Hematopoietic multipotent progenitor cell treated with erythropoietin and hydrocortisone succinate and interleukin-3 and kit ligand, for 4 days (in vitro differentiated cells): ENCODE results near the gene CTSE.
"Not testable (repeated sequence)": the region's sequence is repeated elsewhere in the genome, so short reads cannot be mapped to it uniquely, and the experiment has no call there.

ENCODE experiments used
- DNase-seq: peaks from one replicate; pipeline ENCODE4 v3.0.0-alpha.2; 2015

CTSE gene

GRCh38 chr1:206023695-206024094 lies at the start of gene CTSE:
TSS of gene CTSE (minus strand) at chr1:206023895. CDS start at chr1:206023791, 104 bp downstream.
- DNase-seq: no peak

DNA sequence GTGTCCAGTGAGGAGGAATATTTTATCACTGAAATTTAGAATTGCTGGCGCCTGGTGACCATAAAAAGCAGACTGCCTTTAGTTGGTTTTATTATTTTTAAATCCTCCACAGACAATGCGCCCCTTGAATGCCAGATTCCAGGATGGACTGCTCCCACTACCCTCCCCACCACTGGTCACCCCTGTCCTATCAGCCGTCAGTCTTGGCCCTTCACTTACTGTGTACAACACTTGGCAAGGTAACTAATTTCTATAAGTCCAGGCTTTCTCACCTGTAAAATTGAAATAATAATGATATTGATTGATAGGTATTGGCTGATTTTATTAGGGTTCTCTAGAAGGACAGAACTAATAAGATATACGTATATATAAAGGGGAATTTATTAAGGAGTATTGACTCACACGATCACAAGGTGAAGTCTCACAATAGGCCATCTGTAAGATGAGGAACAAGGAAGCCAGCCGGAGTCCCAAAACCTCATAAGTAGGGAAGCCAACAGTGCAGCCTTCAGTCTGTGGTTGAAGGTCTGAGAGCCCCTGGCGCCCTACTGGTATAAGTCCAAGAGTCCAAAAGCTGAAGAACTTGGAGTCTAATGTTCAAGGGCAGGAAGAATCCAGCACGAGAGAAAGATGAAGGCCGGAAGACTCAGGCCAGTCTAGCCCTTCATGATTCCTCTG lies 47.1 kb upstream of the CTSE start:
- no peak for DNase-seq

DNA sequence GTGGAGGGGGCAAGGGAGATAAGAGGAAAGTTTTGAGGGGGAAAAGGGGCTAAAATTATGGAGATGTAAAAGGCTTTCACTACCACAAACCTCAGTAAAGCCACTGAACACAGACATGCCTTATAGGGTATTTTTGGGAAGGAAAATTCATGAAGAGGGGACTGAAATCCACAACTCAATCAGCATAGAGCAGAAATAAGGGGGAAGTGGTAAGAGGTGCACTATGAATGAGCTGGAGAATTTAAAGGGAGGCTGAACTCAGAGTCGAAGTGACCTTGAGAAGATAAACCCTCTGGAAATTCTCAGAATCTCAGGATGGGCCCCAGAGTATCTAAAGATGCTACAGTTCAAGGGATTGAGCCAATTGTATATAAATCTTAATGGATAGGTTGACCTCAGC lies 44.6 kb upstream of the CTSE start:
- no peak for DNase-seq

- peak; percentile 70 for DNase-seq
Observed at GRCh38 chr1:206067486-206068227, 44.0 kb upstream of the CTSE start.

- DNase-seq: peak; percentile 90
Observed at GRCh38 chr1:206066479-206067171, 42.9 kb upstream of the CTSE start.

- peak; percentile 85 for DNase-seq
Observed at GRCh38 chr1:206065547-206066145, 42.0 kb upstream of the CTSE start.

DNA sequence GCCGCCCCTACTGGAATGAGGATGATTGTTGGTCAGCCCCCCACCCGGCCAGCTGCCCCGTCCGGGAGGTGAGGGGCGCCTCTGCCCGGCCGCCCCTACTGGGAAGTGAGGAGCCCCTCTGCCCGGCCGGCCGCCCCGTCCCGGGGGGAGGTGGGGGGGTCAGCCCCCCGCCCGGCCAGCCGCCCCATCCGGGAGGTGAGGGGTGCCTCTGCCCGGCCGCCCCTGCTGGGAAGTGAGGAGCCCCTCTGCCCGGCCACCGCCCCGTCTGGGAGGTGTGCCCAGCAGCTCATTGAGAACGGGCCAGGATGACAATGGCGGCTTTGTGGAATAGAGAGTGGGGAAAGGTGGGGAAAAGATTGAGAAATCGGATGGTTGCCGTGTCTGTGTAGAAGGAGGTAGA lies 40.8 kb upstream of the CTSE start:
- DNase-seq: not testable (repeated sequence)

DNA sequence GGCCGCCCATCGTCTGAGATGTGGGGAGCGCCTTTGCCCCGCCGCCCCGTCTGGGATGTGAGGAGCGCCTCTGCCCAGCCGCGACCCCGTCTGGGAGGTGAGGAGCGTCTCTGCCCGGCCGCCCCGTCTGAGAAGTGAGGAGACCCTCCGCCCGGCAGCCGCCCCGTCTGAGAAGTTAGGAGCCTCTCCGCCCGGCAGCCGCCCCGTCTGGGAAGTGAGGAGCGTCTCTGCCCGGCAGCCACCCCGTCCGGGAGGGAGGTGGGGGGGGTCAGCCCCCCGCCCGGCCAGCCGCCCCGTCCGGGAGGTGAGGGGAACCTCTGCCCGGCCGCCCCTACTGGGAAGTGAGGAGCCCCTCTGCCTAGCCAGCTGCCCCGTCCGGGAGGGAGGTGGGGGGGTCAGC lies 40.3 kb upstream of the CTSE start:
- DNase-seq: not testable (repeated sequence)

GRCh38 chr1:206062464-206062863 lies 38.8 kb upstream of the CTSE start:
- DNase-seq: no peak

- no peak for DNase-seq
Observed at GRCh38 chr1:206060844-206061243, 37.1 kb upstream of the CTSE start.

DNA sequence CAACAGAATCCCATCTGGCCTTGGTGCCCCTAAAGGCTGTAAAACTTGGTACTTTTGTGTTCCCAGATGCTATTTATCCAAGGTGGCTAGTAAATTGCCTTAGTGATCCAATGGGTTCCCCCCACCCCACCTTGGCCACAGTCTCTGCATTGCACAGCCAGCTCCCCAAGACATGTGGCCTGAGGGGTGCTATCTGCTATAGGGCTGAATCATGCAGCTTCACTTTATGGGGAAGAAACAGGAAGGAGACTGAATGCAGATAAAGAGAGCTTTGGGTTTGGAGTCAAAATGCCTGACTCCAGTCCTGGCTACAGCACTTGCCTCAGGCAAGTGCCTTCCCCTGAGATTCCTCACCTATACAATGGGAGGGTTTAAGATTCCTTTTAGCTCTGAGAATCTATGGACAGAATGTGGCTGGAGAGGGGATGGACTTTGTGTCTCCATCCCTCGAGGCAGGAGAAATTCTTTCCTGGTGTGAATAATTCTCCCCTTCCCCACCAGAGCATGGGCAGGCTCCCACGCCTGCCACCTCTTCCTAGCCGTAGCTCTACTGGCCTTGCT lies 35.7 kb upstream of the CTSE start:
- DNase-seq: peak; percentile 75

DNA sequence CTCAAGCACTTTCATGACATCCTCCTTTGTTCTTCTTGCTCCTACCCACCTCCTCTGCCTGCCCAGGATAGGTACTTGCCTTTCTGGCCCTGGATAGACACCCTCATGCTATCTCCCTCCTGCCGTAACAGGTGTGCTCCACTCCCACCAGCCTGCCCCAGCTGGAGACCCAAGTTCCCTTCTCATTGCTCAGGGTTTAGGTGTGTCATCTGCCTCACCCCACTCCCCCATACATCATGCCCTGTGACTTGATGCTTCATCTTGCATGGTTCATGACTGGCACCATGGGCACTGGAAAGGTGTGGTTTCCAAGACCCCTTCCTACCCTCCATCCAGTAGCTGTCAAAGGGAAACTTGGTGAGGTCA lies 35.2 kb upstream of the CTSE start:
- DNase-seq: no peak

DNA sequence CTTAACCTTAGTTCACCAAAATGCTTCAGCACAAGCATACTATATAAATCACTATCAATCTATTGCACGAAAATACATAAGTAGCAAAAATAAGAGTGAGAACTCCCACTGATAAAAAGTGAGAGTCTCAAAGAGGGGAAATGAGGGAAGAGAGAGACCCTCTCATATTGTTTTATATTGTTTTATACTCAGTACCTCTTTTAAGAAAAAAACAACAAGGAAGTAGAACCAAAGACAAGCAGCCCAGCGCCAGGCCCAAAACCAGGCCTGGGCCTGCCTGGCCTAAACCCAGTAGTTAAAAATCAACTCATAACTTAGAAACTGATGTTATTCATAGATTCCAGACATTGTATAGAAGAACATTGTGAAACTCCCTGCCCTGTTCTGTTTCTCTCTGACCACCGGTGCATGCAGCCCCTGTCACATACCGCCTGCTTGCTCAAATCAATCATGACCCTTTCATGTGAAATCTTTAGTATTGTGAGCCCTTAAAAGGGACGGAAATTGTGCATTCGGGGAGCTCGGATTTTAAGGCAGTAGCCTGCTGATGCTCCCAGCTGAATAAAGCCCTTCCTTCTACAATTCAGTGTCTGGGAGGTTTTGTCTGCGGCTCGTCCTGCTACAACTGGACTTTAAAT lies 34.7 kb upstream of the CTSE start:
- DNase-seq: not testable (repeated sequence)

GRCh38 chr1:206055639-206056323 lies 32.1 kb upstream of the CTSE start:
- not testable (repeated sequence) for DNase-seq

GRCh38 chr1:206055069-206055625 lies 31.5 kb upstream of the CTSE start:
- not testable (repeated sequence) for DNase-seq

- DNase-seq: not testable (repeated sequence)
Observed at GRCh38 chr1:206053616-206054015, 29.9 kb upstream of the CTSE start.

DNA sequence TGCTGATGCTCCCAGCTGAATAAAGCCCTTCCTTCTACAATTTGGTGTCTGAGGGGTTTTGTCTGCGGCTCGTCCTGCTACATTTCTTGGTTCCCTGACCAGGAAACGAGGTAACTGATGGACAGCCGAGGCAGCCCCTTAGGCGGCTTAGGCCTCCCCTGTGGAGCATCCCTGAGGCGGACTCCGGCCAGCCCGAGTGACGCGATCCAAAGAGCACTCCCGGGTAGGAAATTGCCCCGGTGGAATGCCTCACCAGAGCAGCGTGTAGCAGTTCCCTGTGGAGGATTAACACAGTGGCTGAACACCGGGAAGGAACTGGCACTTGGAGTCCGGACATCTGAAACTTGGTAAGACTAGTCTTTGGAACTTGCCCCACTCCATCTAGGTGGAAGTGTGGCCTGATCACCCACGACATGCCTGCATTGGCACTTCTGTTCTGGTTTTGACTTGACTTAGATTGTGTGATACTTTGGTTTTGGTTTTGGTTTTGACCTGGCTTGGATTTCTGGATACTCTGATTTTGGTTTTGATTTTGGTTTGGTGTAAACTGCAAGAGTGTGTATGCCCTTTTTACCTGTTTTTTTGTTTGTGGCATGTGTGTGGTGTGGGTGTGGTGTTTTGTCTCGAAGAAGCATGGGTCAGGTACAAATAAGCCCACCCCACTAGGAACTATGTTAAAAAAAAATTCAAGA lies 29.4 kb upstream of the CTSE start, which contains the start of gene RHEX:
RHEX (plus strand) TSS at position 255 of the 692 bp plus-strand sequence. CDS start 44,656 bp downstream, outside the sequence.
- not testable (repeated sequence) for DNase-seq

GRCh38 chr1:206052231-206052865 lies 28.7 kb upstream of the CTSE start:
- DNase-seq: not testable (repeated sequence)

- peak; percentile 75 for DNase-seq
Observed at GRCh38 chr1:206050655-206051235, 27.1 kb upstream of the CTSE start.
